GM21576 (cell line): ENCODE data around the gene ZBED6.
"Not testable (repeated sequence)": the region's sequence is repeated elsewhere in the genome, so short reads cannot be mapped to it uniquely, and the experiment has no call there.

Experiments
- ATAC-seq: cut with Tn5 transposase; IDR thresholded peaks from one replicate; pipeline ENCODE4 v1.9.1; 2021; ENCODE audit warnings: mild to moderate bottlenecking, moderate library complexity; ENCODE audit not compliant: unreplicated experiment

ZBED6 gene

GRCh38 chr1:203778146-203778545, 17.3 kb upstream of the ZBED6 start:
- ATAC-seq = no peak

GRCh38 chr1:203778789-203779188, 16.6 kb upstream of the ZBED6 start:
- ATAC-seq = no peak

GRCh38 chr1:203781962-203782361, 13.5 kb upstream of the ZBED6 start:
- ATAC-seq = no peak

GRCh38 chr1:203789966-203790365, 5.5 kb upstream of the ZBED6 start:
- ATAC-seq = no peak

GRCh38 chr1:203791498-203791897, 3.9 kb upstream of the ZBED6 start:
- ATAC-seq = no peak

GRCh38 chr1:203792486-203792885, 2.9 kb upstream of the ZBED6 start:
- ATAC-seq = no peak

GRCh38 chr1:203793561-203793960, 1.9 kb upstream of the ZBED6 start:
- ATAC-seq = not testable (repeated sequence)

GRCh38 chr1:203794764-203795440, 521 bp upstream of the ZBED6 start:
- ATAC-seq = no peak

GRCh38 chr1:203796236-203796605, 798 bp downstream of the ZBED6 start:
- peak; percentile 23 for ATAC-seq

- no peak for ATAC-seq
Measured at GRCh38 chr1:203797216-203797615, 1.8 kb downstream of the ZBED6 start.

- ATAC-seq = no peak
Measured at GRCh38 chr1:203797948-203798655, 2.7 kb downstream of the ZBED6 start.

GRCh38 chr1:203799157-203799556, 3.7 kb downstream of the ZBED6 start:
- no peak for ATAC-seq

- ATAC-seq = no peak
Measured at GRCh38 chr1:203799971-203800370, 4.5 kb downstream of the ZBED6 start.

GRCh38 chr1:203805689-203806088, 10.3 kb downstream of the ZBED6 start:
- no peak for ATAC-seq

- no peak for ATAC-seq
Measured at GRCh38 chr1:203807196-203807595, 11.8 kb downstream of the ZBED6 start.

GRCh38 chr1:203813581-203814341, 18.3 kb downstream of the ZBED6 start:
- ATAC-seq = no peak

GRCh38 chr1:203818399-203818798, 23.0 kb downstream of the ZBED6 start:
- ATAC-seq = no peak

GRCh38 chr1:203823306-203823705, 27.9 kb downstream of the ZBED6 start:
- no peak for ATAC-seq

- no peak for ATAC-seq
Measured at GRCh38 chr1:203826175-203826574, 30.8 kb downstream of the ZBED6 start.

GRCh38 chr1:203828002-203828401, 32.6 kb downstream of the ZBED6 start:
- ATAC-seq = no peak

- no peak for ATAC-seq
Measured at GRCh38 chr1:203828503-203828902, 33.1 kb downstream of the ZBED6 start.

GRCh38 chr1:203829247-203829646, 33.8 kb downstream of the ZBED6 start:
- ATAC-seq = not testable (repeated sequence)
